Measurements from ENCODE around the gene PSORS1C1.

PSORS1C1 gene

DNA sequence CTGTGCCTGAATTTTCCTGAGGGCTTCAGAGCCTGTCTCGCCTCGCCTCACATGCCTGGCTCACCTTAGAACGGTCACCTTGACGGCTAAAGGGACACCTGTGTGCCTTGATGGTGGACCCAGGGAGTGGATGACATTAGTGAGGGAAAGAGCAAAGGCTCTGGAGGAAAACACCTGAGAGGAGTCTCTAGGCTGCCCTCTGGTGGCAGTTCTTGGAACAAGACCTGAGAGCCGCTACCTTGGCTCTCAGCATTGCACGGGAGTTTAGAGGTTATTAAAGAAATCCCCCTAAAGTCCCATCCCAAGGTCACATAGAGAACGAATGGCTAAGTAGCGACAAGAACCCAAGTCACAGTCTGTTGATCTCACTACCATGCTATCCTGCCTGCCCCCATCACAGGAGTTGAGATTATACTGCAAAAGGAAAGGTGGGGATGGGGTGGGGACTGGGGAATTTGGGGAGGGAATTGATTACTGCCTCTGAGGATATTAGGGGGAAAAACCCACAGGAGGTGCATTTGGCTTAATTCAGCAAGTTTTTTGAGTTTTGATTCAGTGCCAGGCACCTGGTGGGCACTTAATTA, 13.6 kb downstream of the PSORS1C1 start:
- peak; percentile 74 for DNase-seq

DNA sequence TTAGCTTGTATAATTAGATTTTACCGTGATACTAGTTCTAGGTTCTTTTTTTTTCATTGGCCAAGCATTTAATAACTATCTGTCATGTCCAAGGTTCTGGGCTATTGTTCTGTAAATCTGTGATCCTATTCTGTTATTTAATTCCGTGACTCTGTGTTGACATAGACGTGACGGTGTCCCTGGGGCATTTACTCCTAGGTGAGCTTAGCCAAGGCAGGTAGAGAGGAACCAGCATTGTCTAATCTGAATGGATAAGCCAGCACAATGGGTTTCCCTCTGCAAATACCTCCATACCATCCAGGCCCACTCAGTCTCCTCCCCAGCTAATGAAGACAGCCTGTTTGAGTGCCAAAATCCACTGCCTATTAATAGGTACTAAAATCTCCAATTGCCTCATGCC, 14.5 kb downstream of the PSORS1C1 start:
- no peak for DNase-seq

DNA sequence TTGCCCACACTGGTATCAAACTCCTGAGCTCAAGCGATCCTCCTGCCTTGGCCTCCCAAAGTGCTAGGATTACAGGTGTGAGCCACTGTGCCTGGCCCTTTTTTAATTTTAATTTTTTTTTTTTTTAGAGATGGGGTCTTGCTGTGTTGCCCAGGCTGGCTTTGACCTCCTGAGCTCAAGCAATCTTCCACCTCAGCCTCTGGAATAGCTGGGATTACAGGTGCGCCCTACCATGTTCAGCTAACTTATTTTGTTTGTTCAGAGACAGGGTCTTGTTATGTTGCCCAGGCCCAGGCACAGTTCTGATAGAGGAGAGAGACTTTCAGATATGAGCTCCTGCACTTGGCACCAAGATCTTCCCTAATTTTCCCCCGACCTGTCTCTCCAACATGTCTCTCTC, 16.2 kb downstream of the PSORS1C1 start:
- DNase-seq, result no peak

DNA sequence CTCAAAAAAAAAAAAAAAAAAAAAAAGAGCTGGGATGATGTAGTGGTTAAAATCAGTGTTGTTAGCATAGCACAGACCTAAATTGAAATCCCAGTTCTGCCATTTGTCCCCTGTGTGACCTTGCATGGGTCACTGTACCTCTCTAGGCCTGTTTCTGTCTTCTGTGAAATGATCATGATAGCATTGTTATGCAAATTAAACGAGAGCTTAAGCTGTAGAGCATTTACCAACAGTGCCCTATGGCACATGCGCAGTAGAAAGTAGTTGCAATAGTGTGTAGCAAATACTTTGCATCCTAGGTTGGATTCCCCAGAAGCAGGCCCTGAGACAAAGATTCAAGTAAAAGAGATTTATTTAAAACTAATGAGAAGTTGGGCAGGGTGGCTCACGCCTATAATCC, 17.0 kb downstream of the PSORS1C1 start:
- no peak for DNase-seq

DNA sequence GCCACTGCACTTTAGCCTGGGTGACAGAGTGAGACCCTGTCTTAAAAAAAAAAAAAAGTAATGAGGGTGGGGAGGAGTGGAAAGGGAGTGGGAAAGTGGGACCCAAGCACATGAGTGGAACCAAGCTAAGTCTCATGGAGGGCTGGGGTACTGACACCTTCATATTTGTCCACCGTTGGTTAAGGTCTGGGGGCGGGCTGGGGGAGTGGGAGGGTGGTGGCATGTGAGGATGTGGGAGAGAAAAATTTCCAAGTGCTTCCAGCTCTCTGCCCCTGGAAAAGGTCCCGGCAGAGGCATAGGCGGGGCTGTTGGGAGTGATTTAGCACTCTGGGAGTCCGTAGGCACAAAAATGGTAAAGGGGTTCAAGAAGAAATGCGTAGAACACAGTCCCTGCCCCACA, 18.2 kb downstream of the PSORS1C1 start:
- DNase-seq, result no peak

DNA sequence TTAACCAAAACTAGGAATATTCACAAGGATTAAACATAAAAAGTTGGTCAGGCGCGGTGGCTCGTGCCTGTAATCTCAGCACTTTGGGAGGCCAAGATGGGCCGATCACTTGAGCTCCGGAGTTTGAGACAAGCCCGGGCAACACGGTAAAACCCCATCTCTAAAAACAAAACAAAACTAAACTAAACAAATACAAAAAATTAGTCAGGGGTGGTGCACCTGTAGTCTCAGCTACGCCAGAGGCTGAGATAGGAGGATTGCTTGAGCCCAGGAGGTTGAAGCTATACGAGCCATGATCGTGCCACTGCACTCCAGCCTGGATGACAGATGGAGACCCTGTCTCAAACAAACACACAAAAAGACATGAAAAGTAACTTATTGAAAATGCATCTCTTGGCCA, 21.1 kb downstream of the PSORS1C1 start:
- no peak for DNase-seq

DNA sequence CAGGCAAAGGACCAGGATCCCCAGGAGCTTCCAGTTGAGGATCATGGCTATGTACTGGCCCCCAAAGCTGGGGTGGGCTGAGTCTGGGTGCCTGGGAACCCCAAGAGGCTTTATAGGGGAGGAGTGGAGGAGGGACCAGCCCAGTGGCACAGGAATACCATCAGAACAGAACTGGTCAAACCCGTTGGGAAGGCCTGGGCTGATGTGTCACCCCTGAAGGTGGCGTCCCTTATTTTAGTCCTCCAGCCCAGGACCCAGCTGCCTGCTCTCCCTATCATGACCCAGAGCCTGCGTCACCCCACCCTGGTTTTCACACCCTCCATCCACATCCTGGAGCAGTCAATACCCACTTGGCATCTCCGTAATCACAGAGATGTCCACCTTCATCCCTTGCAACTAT, 24.4 kb downstream of the PSORS1C1 start, which contains the start of gene PSORS1C2:
Gene PSORS1C2, minus strand, starts transcription at position 85 of the 400 bp plus-strand sequence. Its CDS starts 40 bp downstream, at position 45.
- DNase-seq, result no peak

DNA sequence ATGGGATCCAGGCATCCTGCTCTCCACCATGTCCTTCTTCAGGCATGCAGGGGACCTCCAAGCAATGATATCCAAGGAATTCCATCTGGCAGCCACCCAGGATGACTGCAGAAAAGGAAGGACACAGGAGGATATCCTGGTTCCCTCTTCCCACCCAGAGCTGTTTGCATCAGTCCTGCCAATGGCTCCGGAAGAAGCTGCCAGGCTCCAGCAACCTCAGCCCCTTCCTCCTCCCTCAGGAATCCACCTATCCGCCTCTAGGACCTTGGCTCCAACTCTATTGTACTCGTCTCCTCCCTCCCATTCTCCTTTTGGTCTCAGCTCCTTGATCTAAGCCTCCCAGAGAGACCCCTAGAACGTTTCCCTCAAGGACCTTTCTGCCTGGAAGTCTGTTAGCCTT, 25.0 kb downstream of the PSORS1C1 start:
- no peak for DNase-seq

DNA sequence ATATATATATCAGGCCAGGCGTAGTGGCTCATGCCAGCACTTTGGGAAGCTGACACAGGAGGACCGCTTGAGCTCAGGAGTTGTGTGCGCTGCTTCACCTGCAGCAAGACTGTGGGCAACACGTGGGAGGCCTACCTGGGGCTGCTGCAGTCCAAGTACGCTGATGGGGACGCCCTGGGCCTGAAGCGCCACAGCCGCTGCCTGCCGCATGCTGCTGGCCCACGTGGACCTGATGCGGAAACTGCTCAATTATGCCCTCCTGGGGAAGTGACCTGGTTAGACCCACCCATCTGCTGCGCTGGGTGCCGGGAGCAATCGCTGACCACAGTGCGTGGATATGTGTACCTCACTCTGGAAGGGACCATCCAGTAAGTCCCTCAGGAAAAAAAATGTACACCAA, 26.0 kb downstream of the PSORS1C1 start:
- no peak for DNase-seq

DNA sequence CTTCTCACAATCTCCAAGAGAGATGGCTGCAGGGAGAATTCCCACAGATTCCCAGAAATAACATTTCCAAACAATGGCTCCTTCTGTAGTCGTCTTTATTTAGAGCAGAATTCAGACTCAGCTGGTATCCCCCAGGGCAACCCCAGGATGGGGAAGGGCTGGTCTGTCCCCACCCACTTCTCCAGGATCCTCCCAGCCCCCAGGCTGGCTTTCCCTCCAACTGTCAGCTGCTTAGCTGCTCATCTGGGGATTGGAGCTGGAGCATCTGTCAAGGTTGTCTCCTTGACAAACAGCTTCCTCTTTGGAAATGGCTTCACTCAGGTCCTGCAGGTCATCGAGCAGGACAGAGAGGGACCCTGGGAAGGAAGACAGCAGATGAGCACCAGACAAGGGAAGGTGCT, 27.8 kb downstream of the PSORS1C1 start:
- DNase-seq, result no peak

DNA sequence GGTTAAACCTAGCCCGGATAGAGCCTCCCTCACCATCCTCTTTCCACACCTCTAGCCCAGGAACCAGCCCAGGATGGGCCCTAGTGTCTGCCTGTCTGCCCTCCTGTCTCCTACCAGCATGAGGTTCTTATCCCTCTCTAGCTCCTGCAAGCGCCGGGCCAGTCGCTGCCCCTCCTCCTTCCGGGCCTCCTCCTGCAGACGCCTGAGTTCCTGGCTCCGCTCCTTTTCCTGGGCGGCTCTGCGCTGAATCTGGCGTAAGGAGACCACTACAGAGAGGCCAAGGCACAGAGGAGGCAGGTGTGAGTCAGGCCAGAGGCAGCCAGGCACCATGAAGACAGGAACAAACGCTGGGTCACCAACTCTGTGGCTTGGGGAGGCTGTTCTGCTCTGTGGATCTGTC, 28.5 kb downstream of the PSORS1C1 start:
- DNase-seq, result no peak

DNA sequence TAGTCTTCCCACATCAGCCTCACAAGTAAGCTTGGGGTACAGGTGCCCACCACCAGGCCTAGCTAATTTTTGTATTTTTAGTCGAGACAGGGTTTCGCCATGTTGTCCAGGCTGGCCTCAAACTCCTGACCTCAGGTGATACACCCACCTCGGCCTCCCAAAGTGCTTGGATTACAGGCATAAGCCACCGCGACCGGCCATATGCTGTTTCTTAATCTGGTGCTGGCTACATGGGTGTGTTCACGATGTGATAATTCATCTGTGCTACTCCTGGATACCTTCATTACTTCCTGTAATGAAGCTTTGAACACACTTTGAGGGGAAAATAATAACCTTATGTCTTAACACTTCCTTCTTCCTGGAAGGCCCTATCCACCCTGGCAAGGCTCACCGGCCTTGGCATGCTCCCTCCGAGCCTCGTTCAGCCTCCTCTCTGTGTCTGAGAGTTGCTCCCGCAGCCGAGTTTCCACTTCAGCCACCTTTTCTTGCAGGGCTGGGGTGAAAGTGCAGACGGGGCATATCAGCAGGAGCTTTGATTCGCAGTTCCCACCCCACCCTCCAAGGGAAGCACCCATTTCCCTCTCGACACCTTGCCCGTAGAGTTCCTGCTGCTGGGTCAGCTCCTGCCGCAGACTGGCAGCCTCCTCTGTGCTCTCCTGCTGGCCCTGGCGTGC, 29.8 kb downstream of the PSORS1C1 start:
- no peak for DNase-seq

DNA sequence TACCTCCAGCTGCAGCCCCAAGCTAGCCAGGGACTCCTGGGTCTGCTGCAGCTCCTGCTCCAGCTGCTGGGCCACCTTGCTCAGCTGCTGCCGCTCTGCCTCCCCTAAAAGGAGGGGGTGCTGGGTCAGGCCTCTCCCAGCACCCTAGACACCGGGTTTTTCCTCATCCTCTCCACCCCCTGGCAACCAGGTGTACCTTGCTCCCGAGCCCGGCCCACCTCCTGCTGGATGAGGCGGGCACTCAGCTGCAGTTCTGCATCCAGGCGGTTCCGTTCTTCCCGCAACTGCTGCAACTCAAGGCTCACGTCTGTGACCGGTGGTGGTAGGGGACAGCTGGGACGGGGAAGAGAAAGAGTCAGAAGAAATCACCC, 30.4 kb downstream of the PSORS1C1 start:
- no peak for DNase-seq

DNA sequence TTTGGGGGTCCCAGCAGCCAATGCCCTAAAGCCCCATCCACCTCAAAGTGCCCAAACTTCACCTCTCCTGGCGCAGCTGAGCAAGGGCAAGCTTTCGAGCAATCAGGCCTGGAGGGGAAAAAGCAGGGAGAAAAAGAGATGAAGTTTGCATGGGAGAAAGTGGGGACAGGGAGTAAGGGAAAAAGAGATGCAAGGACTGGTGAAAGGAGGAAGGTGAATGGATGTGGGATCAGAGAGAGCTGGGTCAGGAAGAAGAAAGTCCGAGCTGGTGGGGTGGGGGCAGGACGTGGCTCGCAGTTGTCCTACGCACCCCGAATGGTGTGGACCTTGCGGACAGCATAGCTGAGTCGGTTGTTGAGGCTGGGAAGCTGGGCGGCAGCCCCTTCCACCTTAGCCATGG, 30.8 kb downstream of the PSORS1C1 start:
- DNase-seq, result no peak

DNA sequence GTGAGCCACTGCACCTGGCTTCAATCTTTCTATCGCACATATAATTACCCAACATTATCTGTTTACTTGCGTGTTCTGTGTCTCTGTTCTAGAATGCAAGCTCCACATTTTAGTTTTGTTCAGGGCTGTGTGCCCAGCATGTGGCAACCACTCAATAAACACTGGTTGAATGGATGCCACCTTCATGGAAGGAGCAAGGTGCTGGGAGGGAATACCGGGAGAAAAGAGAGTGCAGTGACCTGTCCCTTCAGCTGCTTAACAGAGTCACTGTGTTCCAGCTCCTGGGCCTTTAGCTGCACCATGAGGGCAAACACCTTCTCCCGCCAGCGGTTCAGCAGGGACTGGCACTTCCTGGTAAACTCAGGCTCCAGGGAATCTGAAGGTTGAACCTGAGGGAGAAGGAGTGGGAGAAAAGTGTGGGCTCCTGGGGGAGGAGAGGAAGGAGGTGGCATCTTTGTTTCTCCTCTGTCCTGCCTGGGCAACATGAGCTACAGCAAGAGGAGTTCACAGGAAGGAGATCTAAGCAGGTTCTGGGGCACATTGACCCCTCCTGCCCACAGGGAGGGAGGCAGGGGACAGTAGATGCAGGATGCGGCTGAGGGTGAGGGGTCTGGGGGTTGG, 35.3 kb downstream of the PSORS1C1 start:
- DNase-seq, result no peak

DNA sequence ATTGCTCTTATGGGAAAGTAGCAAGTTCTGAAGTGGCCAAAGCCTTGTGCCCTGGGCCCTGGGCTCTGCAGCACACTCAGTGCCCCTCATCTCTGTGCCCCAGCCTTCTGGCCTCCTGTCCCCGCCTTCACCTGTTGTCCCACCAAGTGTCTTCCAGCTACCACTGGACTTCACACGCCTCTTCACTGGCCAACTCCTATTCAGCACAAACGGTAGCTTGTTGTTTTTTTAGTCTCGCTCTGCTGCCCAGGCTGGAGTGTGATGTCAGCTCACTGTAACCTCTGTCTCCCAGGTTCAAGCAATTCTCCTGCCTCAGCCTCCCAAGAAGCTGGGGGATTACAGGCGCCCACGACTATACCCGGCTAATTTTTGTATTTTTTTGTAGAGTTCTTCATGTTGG, 38.2 kb downstream of the PSORS1C1 start:
- DNase-seq, result no peak

DNA sequence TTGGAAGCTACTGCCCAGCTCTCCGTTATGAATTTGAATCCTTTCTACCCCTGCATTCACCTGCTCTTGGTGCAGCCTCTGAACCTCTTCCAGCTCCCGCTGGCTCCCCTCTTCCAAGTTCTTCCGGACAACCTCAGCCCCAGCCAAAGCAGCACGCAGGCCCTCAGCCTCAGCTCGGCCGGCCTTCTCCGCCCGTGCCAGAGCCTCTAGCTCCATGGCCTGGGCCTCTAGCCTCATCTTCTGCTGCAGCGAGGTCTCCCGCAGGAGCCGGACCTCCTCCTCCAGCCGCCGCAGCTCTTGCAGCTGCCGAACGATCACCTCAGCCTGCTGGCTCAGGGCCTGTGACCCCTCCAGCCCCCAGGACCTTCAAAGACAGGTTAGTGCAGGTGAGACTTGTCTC, 39.8 kb downstream of the PSORS1C1 start:
- no peak for DNase-seq

DNA sequence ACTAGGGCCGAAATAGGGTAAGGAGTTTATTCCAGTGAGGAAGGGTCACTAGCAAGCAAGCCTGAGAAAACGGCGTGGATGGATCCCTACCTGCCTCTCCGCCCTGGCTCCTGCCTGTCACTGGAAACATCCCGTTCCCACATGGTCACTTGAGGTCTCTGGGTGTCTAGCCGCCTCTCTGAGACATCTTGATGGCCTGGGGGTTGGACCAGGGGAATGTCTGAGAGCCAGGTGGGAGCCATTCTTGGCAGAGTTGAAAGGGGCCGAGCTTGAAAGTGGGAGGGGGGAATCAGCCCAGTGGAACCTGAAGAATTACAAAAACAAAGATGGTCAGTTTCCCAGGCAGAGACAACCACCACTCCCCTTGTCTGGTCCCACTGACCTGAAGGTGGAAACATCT, 42.0 kb downstream of the PSORS1C1 start:
- no peak for DNase-seq

DNA sequence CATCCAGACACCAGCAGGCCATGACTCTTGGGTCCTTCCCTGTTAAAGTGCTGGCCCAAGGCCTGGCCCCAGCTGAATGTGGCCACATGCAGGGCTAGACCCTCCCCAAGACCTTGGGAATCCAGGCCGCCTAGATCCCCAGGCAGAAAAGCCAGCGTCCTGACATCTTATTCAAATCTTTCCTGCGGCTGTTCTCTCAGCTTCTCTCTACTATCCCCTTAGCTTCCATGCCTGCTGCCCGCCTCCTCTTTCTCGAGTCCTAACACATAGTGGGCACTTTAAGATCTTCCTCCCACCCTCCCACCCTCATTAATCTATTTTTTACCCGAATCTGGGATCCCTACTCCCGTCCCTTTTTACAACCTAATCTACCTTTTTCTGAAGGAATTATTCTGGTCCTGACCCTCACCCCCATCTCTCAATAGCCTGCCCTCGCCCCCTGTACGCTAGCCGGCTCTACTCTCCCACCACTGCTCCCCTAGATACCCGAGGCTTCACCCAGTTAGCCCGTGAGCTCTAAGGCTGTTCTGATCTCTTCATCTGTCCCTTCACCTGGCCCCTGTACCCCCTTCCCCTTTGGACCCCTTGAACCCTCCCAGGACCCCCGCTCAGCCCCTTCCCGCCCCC, 43.0 kb downstream of the PSORS1C1 start, which contains the start of gene CCHCR1:
Gene CCHCR1, minus strand, starts transcription at position 290 of the 627 bp plus-strand sequence. Its CDS starts 202 bp downstream, at position 88.
- no peak for DNase-seq

DNA sequence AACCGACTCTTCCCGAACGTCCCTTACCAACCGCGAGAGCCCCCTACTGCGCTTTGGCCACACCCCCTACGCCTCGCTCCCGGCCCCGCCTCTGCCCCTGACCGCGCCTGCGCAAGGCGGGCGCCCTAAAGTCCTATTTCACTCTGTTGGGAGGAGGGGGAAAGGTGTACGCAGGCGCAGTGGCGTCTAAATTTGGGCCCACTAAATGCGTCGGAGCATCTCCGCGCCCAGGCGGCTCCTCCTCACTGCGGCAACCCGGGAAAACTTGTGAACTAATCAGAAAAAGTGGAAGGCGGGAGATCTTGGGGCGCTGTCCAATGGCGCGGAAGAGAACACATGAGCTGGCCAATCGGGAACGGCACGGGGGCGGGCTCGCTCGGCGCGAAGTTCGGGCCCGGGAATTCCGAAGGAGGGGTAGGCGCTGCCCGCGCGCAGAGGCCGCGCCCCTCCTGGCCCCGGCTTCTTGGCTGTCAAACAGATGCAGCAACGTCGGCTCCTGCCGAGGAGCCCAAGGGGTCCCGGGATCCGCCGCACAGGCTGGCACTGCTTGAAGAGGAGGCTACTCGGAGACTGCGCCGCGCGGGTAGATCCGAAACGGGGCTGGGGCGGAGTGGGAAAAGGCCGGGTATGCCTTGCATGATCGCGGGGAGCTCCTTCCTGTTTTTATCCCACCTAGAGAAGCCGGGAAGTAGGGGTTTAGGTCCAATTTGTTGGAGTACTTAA, 43.7 kb downstream of the PSORS1C1 start, which contains the start of gene TCF19:
Gene TCF19, plus strand, starts transcription at position 450 of the 723 bp plus-strand sequence. CDS start 881 bp downstream, outside the sequence.
- peak; percentile 100 for DNase-seq

DNA sequence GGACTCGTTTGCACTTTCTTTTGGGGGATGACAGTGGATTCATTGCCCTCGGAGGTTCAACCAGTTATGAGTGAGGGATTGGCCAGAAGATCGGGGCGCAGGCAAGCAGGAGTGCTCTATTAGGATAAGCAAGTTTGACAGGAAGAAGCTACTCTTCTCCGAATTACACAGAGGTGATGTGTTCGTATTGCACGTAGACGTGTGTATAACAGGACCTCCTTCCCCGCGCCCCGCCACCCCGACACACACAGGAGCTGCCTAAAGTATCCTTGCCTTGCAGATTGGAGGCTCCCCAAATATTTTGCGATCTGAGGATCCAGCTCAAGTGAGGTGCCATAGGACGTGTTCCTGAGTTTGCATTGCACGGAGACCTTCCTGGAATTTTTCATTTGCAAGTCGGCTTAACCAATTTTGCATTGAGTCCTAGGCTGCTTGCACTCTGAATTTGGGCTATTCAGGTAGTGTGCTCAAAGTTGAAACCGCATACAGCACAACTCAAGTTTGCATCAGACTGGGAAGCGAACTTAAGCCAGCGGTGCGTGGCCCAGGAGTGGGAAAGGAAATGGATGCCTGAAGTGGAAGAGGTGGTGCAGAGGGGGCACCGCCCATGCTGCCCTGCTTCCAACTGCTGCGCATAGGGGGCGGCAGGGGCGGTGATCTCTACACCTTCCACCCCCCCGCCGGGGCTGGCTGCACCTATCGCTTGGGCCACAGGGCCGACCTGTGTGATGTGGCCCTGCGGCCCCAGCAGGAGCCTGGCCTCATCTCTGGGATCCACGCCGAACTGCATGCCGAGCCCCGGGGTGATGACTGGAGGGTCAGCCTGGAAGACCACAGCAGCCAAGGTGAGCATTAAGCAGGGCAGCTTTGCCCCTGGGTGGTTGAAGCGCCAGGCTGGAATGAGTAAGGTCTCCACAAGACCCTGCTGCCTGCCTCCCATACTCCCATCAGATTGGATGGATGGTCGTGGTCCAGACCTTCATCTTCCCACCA, 44.6 kb downstream of the PSORS1C1 start:
- peak; percentile 49 for DNase-seq
